Measurements from ENCODE around the gene TARS1. TPM values are rescaled to one million over a fixed set of nuclear protein-coding genes. Genes with fewer than 3 reads are reported as not detected.

TARS1 gene
- total RNA-seq: 10 to 100 TPM; 30.0 to 60.0 (median 39.2) TPM

- peaks cover 33% of the 10 kb centered on the region for H3K4me1 ChIP-seq
- under 1% methylated on average over 44 of the region's 52 CpGs for WGBS
These were observed at the start of gene TARS1 for GRCh38 chr5:33440482-33441240. TARS1 (plus strand) TSS chr5:33440965; CDS start chr5:33441087, 122 bp downstream.

GRCh38 chr5:33398501-33398900, 42.3 kb upstream of the TARS1 start:
- 85% methylated on average over 1 of the region's 1 CpG for WGBS
- H3K36me3 ChIP-seq: no peaks in the 10 kb centered on the region
- no peaks in the 10 kb centered on the region for H3K27me3 ChIP-seq
- no peaks in the 10 kb centered on the region for H3K4me1 ChIP-seq
- H3K27ac ChIP-seq: no peak overlapping the region
- no peak for TF ChIP-seq EP300 (IDR thresholded peaks at IDR 0.05)
- no peak for TF ChIP-seq POLR2AphosphoS5 (IDR thresholded peaks at IDR 0.05)
- DNase-seq (ENCODE audit: low spot score in 2 of 2): no peak
- no peak overlapping the region for H3K4me3 ChIP-seq
- H3K9me3 ChIP-seq: no peaks in the 10 kb centered on the region

More at GRCh38 chr5:33440482-33441240, at the start of gene TARS1:
- Histone ChIP-seq H3K9me3 (no peaks in the 10 kb centered on the region), H3K27ac (peak within 1 kb of the TSS; percentile 84), H3K27me3 (no peaks in the 10 kb centered on the region), H3K4me3 (peak within 1 kb of the TSS; percentile 78), H3K36me3 (no peaks in the 10 kb centered on the region)
- DNase-seq (ENCODE audit: low spot score in 2 of 2): peak; percentile 98 to 100
- TF ChIP-seq POLR2A (IDR thresholded peaks at IDR 0.05): peak; percentile 7 to 46
- TF ChIP-seq CTCF (IDR thresholded peaks at IDR 0.05): no peak
- peak; percentile 28 to 97 (median 89) for TF ChIP-seq POLR2AphosphoS5 (IDR thresholded peaks at IDR 0.05)
- TF ChIP-seq EP300 (IDR thresholded peaks at IDR 0.05): no peak

GRCh38 chr5:33400675-33401074, 40.1 kb upstream of the TARS1 start:
- no peak for TF ChIP-seq POLR2A (IDR thresholded peaks at IDR 0.05)
- no peak for TF ChIP-seq POLR2AphosphoS5 (IDR thresholded peaks at IDR 0.05)
- TF ChIP-seq CTCF (IDR thresholded peaks at IDR 0.05): no peak
- no peak for TF ChIP-seq EP300 (IDR thresholded peaks at IDR 0.05)
- Histone ChIP-seq H3K9me3 (no peaks in the 10 kb centered on the region), H3K4me1 (no peaks in the 10 kb centered on the region), H3K4me3 (no peak overlapping the region), H3K27me3 (no peaks in the 10 kb centered on the region), H3K27ac (no peak overlapping the region), H3K36me3 (no peaks in the 10 kb centered on the region)
- 68% methylated on average over 4 of the region's 4 CpGs for WGBS
- no peak for DNase-seq (ENCODE audit: low spot score in 2 of 2)

GRCh38 chr5:33401482-33402390, 39.0 kb upstream of the TARS1 start:
- Histone ChIP-seq H3K27me3 (no peaks in the 10 kb centered on the region), H3K27ac (no peak overlapping the region), H3K9me3 (no peaks in the 10 kb centered on the region), H3K4me1 (no peaks in the 10 kb centered on the region), H3K4me3 (no peak overlapping the region), H3K36me3 (no peaks in the 10 kb centered on the region)
- no peak for DNase-seq (ENCODE audit: low spot score in 2 of 2)
- TF ChIP-seq CTCF (IDR thresholded peaks at IDR 0.05) (no peak), POLR2A (IDR thresholded peaks at IDR 0.05) (no peak), POLR2AphosphoS5 (IDR thresholded peaks at IDR 0.05) (no peak), EP300 (IDR thresholded peaks at IDR 0.05) (no peak)
- 55% methylated on average over 5 of the region's 5 CpGs for WGBS

GRCh38 chr5:33403187-33403586, 37.6 kb upstream of the TARS1 start:
- Histone ChIP-seq H3K36me3 (no peaks in the 10 kb centered on the region), H3K4me3 (no peak overlapping the region), H3K4me1 (no peaks in the 10 kb centered on the region), H3K27me3 (no peaks in the 10 kb centered on the region), H3K9me3 (no peaks in the 10 kb centered on the region), H3K27ac (no peak overlapping the region)
- 63% methylated on average over 2 of the region's 2 CpGs for WGBS
- no peak for DNase-seq (ENCODE audit: low spot score in 2 of 2)
- no peak for TF ChIP-seq CTCF (IDR thresholded peaks at IDR 0.05)
- TF ChIP-seq POLR2A (IDR thresholded peaks at IDR 0.05): no peak
- no peak for TF ChIP-seq EP300 (IDR thresholded peaks at IDR 0.05)
- TF ChIP-seq POLR2AphosphoS5 (IDR thresholded peaks at IDR 0.05): no peak

All from suprapubic skin (tissue), 4 donors.